ENCODE results near the gene TRPM2.

TRPM2 gene

GRCh38 chr21:44399151-44399954 is 45.9 kb downstream of the TRPM2 start:
- DNase-seq (ENCODE audit: low read depth): no peak
- no peak for TF ChIP-seq CTCF (IDR thresholded peaks at IDR 0.05; ENCODE audit: low read depth, low read length, missing control alignments)
- no peak overlapping the region for H3K4me3 ChIP-seq (ENCODE audit: low read depth, low read length)

GRCh38 chr21:44399955-44400790 is 46.8 kb downstream of the TRPM2 start:
- TF ChIP-seq CTCF (IDR thresholded peaks at IDR 0.05; ENCODE audit: low read depth, low read length, missing control alignments): no peak
- no peak for DNase-seq (ENCODE audit: low read depth)
- no peak overlapping the region for H3K4me3 ChIP-seq (ENCODE audit: low read depth, low read length)

- no peak overlapping the region for H3K4me3 ChIP-seq (ENCODE audit: low read depth, low read length)
- no peak for DNase-seq (ENCODE audit: low read depth)
- no peak for TF ChIP-seq CTCF (IDR thresholded peaks at IDR 0.05; ENCODE audit: low read depth, low read length, missing control alignments)
These were observed 47.5 kb downstream of the TRPM2 start for GRCh38 chr21:44400791-44401385.

GRCh38 chr21:44401386-44402160 is 48.2 kb downstream of the TRPM2 start:
- DNase-seq (ENCODE audit: low read depth): no peak
- TF ChIP-seq CTCF (IDR thresholded peaks at IDR 0.05; ENCODE audit: low read depth, low read length, missing control alignments): no peak
- H3K4me3 ChIP-seq (ENCODE audit: low read depth, low read length): no peak overlapping the region

GRCh38 chr21:44402323-44403105 is 49.1 kb downstream of the TRPM2 start:
- TF ChIP-seq CTCF (IDR thresholded peaks at IDR 0.05; ENCODE audit: low read depth, low read length, missing control alignments): no peak
- no peak for DNase-seq (ENCODE audit: low read depth)
- no peak overlapping the region for H3K4me3 ChIP-seq (ENCODE audit: low read depth, low read length)
